PC-9 (cell line): ENCODE measurements around the gene PLA2G4A. TPM values are rescaled to one million over a fixed set of nuclear protein-coding genes. Genes with fewer than 3 reads are reported as not detected.
"Not testable (repeated sequence)": the region's sequence is repeated elsewhere in the genome, so short reads cannot be mapped to it uniquely, and the experiment has no call there.

Experiments
- BruUV-seq: library from RNA; stranded (reverse); fragments of 400-500 nt; replicated peaks from 2 replicates; lab custom pipeline; 2021; lab: Mats Ljungman, UMichigan
- CTCF ChIA-PET: fragments of 300-600 bp; sonication (Branson Sonifier 250); formaldehyde crosslinking; loops from one replicate; lab custom pipeline; 2022; ENCODE audit warnings: antibody characterized with exemption; lab: Charles Lee
- POLR2A ChIA-PET: fragments of 300-600 bp; sonication (Branson Sonifier 250); formaldehyde crosslinking; loops from one replicate; lab custom pipeline; 2022; ENCODE audit warnings: antibody characterized with exemption; ENCODE audit not compliant: unreplicated experiment; lab: Charles Lee
- DNase-seq, 2 experiments: peaks; one replicate each; pipeline versions ENCODE4 v3.0.0 to v3.0.0-alpha.2; 2015 to 2022; ENCODE audit warnings: mixed read lengths in 1 of 2
- H2AFZ ChIP-seq: fragments of 200-600 bp; sonication (generic); 2 replicates; pipeline ENCODE4 v1.8.1; 2017; ENCODE audit warnings: antibody characterized with exemption
- H3F3A ChIP-seq: fragments of 200-600 bp; sonication (generic); 2 replicates; pipeline ENCODE4 v1.8.1; 2017; ENCODE audit warnings: antibody characterized with exemption, mild to moderate bottlenecking, low read depth; ENCODE audit not compliant: insufficient read depth
- H3K27ac ChIP-seq: fragments of 200-600 bp; sonication (generic); 2 replicates; pipeline ENCODE4 v1.6.1; 2016; ENCODE audit warnings: mixed run types
- H3K27me3 ChIP-seq: fragments of 200-600 bp; sonication (generic); 2 replicates; pipeline ENCODE4 v1.6.1; 2016; ENCODE audit warnings: low read depth, mixed run types; ENCODE audit not compliant: insufficient read depth
- H3K36me3 ChIP-seq: fragments of 200-600 bp; sonication (generic); 2 replicates; pipeline ENCODE4 v1.6.1; 2016; ENCODE audit warnings: low read depth, mixed run types
- H3K4me1 ChIP-seq: fragments of 200-600 bp; sonication (generic); replicated peaks from 2 replicates; pipeline ENCODE4 v1.6.1; 2016; ENCODE audit warnings: mixed run types; ENCODE audit not compliant: insufficient read depth
- H3K4me2 ChIP-seq: fragments of 200-600 bp; sonication (generic); 2 replicates; pipeline ENCODE4 v1.6.1; 2017; ENCODE audit warnings: mixed run types
- H3K4me3 ChIP-seq: fragments of 200-600 bp; sonication (generic); 2 replicates; pipeline ENCODE4 v1.6.1; 2016; ENCODE audit warnings: mixed run types
- H3K79me2 ChIP-seq: fragments of 200-600 bp; sonication (generic); 2 replicates; pipeline ENCODE4 v1.6.1; 2017; ENCODE audit warnings: low read depth, mixed run types
- H3K9me2 ChIP-seq: fragments of 200-600 bp; sonication (generic); 2 replicates; pipeline ENCODE4 v1.8.1; 2017; ENCODE audit warnings: mild to moderate bottlenecking; ENCODE audit not compliant: insufficient read depth
- H3K9me3 ChIP-seq: fragments of 200-600 bp; sonication (generic); 2 replicates; pipeline ENCODE4 v1.8.1; 2016; ENCODE audit warnings: low read depth; ENCODE audit not compliant: insufficient read depth
- H4K20me1 ChIP-seq: fragments of 200-600 bp; sonication (generic); 2 replicates; pipeline ENCODE4 v1.8.1; 2017; ENCODE audit not compliant: insufficient read depth
- EZH2 ChIP-seq: fragments of 200-600 bp; sonication (generic); IDR thresholded peaks from 2 replicates; pipeline ENCODE4 v1.8.0; 2017; ENCODE audit warnings: antibody characterized with exemption, low read depth
- intact Hi-C: fragments of 100-400 bp; cut with micrococcal nuclease; formaldehyde crosslinking; loops from one replicate; pipeline ENCODE4 v1.10.0; 2022; ENCODE audit not compliant: unreplicated experiment
- total RNA-seq: library from RNA; stranded (reverse); gene quantifications from 2 replicates; pipeline ENCODE4 v1.2.3, GENCODE V29; 2021
- TF ChIP-seq, protein P1 (sequence below): fragments of 200-600 bp; sonication (generic); conservative IDR thresholded peaks from 2 replicates; pipeline ENCODE4 v1.6.1; 2017; ENCODE audit warnings: mixed run types, antibody characterized with exemption, mild to moderate bottlenecking, moderate library complexity

PLA2G4A gene
- total RNA-seq, 1 experiment from 2014 or later = 3.3 TPM

- ChIA-PET CTCF (interaction anchor here (0.8 kb wide), 1 partner anchor 193 kb away, joined by 5 read pairs; no protein-coding TSS in a partner anchor), POLR2A (no interaction called here)
- intact Hi-C loops = loop anchor here (5.0 kb wide), 1 partner anchor 433 kb away; no protein-coding TSS in a partner anchor
- Histone ChIP-seq H3K4me3 (no peak overlapping the region), H3K4me2 (no peak overlapping the region), H3K79me2 (no peaks in the 10 kb centered on the region), H3K4me1 (no peaks in the 10 kb centered on the region), H2AFZ (no peak overlapping the region), H4K20me1 (no peaks in the 10 kb centered on the region), H3K36me3 (no peaks in the 10 kb centered on the region), H3K27me3 (no peaks in the 10 kb centered on the region), H3K9me2 (no peaks in the 10 kb centered on the region), H3F3A (no peaks in the 10 kb centered on the region), H3K9me3 (no peaks in the 10 kb centered on the region), H3K27ac (no peak overlapping the region)
- DNase-seq = no peak
- no TSS peak for BruUV-seq
- TF ChIP-seq EZH2 = no peak
- TF ChIP-seq, protein P1, sequence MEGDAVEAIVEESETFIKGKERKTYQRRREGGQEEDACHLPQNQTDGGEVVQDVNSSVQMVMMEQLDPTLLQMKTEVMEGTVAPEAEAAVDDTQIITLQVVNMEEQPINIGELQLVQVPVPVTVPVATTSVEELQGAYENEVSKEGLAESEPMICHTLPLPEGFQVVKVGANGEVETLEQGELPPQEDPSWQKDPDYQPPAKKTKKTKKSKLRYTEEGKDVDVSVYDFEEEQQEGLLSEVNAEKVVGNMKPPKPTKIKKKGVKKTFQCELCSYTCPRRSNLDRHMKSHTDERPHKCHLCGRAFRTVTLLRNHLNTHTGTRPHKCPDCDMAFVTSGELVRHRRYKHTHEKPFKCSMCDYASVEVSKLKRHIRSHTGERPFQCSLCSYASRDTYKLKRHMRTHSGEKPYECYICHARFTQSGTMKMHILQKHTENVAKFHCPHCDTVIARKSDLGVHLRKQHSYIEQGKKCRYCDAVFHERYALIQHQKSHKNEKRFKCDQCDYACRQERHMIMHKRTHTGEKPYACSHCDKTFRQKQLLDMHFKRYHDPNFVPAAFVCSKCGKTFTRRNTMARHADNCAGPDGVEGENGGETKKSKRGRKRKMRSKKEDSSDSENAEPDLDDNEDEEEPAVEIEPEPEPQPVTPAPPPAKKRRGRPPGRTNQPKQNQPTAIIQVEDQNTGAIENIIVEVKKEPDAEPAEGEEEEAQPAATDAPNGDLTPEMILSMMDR = no peak
Observed at GRCh38 chr1:186915555-186915954, 86.8 kb downstream of the PLA2G4A start.

- CTCF ChIA-PET = interaction anchor here (0.7 to 1.2 kb wide), 2 partner anchors 194 to 542 kb away, joined by 3 read pairs; partner anchors contain the start of gene TPR
- H3K79me2 ChIP-seq, H3K36me3 ChIP-seq, H3F3A ChIP-seq, POLR2A ChIA-PET, DNase-seq, H3K4me1 ChIP-seq, H3K9me3 ChIP-seq, H3K9me2 ChIP-seq, H4K20me1 ChIP-seq, H3K4me2 ChIP-seq, H3K27me3 ChIP-seq, BruUV-seq, H3K4me3 ChIP-seq, H2AFZ ChIP-seq, H3K27ac ChIP-seq: not testable (repeated sequence)
- intact Hi-C loops = loop anchor here (1.0 to 5.0 kb wide), 2 partner anchors 69 to 435 kb away; no protein-coding TSS in a partner anchor
Observed at GRCh38 chr1:186917106-186917786, 88.5 kb downstream of the PLA2G4A start.

GRCh38 chr1:186921386-186921785 lies 92.6 kb downstream of the PLA2G4A start:
- H3K4me2 ChIP-seq, CTCF ChIA-PET, H3K27me3 ChIP-seq, H2AFZ ChIP-seq, H3F3A ChIP-seq, intact Hi-C loops, DNase-seq, BruUV-seq, H3K79me2 ChIP-seq, H3K4me1 ChIP-seq, H3K9me2 ChIP-seq, POLR2A ChIA-PET, H3K9me3 ChIP-seq, H4K20me1 ChIP-seq, H3K4me3 ChIP-seq, H3K27ac ChIP-seq, H3K36me3 ChIP-seq: not testable (repeated sequence)

DNA sequence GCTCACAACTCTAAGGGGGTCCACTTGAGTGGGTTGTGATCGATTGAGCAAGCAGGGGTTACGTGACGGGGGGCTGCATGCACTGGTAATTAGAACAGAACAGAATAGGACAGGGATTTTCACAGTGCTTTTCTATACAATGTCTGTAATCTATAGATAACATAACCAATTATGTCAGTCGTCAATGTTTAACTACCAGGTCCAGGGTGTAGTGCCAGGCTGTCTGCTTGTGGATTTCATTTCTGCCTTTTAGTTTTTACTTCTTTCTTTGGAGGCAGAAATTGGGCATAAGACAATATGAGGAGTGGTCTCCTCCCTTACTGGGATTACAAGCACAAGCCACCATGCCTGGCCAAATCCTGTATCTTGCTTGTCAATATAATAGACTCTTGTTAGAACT lies 94.1 kb downstream of the PLA2G4A start:
- not testable (repeated sequence) for BruUV-seq, H4K20me1 ChIP-seq

More for the DNA sequence above, 94.1 kb downstream of the PLA2G4A start:
- H3K27ac ChIP-seq, H2AFZ ChIP-seq, POLR2A ChIA-PET, H3K36me3 ChIP-seq, H3K4me1 ChIP-seq, H3K9me2 ChIP-seq, H3K9me3 ChIP-seq, H3K79me2 ChIP-seq, intact Hi-C loops, H3F3A ChIP-seq, H3K4me3 ChIP-seq, H3K4me2 ChIP-seq, CTCF ChIA-PET, DNase-seq, H3K27me3 ChIP-seq: not testable (repeated sequence)
